ENCODE results near the gene PDE5A.

DNA sequence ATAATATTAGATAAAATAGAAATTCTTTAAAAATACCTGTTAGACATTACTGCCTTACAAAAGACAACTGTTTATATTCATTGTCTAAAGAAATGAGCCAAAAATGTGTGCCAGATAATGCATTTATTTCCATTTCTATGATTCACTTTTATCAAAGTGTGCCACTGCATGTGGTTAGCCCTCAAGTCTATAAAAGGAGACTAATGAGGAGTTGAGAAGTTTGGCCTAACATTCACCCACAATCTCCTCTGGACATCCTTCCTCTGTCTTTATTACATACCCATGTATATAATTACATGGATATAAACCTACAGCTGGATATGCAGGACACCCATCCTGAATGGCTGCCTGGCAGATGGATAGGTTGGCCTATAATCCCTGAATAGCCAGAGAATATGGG, 42.6 kb upstream of the PDE5A start:
- TF ChIP-seq POLR2A (IDR thresholded peaks at IDR 0.05), result no peak
- TF ChIP-seq, protein P1, sequence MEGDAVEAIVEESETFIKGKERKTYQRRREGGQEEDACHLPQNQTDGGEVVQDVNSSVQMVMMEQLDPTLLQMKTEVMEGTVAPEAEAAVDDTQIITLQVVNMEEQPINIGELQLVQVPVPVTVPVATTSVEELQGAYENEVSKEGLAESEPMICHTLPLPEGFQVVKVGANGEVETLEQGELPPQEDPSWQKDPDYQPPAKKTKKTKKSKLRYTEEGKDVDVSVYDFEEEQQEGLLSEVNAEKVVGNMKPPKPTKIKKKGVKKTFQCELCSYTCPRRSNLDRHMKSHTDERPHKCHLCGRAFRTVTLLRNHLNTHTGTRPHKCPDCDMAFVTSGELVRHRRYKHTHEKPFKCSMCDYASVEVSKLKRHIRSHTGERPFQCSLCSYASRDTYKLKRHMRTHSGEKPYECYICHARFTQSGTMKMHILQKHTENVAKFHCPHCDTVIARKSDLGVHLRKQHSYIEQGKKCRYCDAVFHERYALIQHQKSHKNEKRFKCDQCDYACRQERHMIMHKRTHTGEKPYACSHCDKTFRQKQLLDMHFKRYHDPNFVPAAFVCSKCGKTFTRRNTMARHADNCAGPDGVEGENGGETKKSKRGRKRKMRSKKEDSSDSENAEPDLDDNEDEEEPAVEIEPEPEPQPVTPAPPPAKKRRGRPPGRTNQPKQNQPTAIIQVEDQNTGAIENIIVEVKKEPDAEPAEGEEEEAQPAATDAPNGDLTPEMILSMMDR (IDR thresholded peaks at IDR 0.05), result no peak

Data from adrenal gland (tissue), 5 donors.